Measurements from ENCODE around the gene SNPH. TPM values are rescaled to one million over a fixed set of nuclear protein-coding genes. Genes with fewer than 3 reads are reported as not detected.
A peak's percentile ranks its signal among the peaks of the same experiment; 100 is the strongest.

Gene SNPH
- total RNA-seq, 2 experiments from 2014 or later: 3.6 to 4.2 TPM

GRCh38 chr20:1298888-1299511 is 32.9 kb downstream of the SNPH start:
- Mint-ChIP-seq H3K36me3 (peaks cover 2% of the 10 kb centered on the region), H3K4me3 (no peak overlapping the region), H3K27ac (no peak overlapping the region), H3K27me3 (no peaks in the 10 kb centered on the region), H3K4me1 (peaks cover 26% of the 10 kb centered on the region), H3K9me3 (ENCODE audit: low read depth) (no peaks in the 10 kb centered on the region)
- CTCF ChIA-PET: interaction anchor here (0.6 kb wide), 1 partner anchor 138 kb away, joined by 3 read pairs; no protein-coding TSS in a partner anchor
- DNase-seq (no peak), ATAC-seq (no peak)

- H3K4me1 Mint-ChIP-seq: peaks cover 26% of the 10 kb centered on the region
- no peaks in the 10 kb centered on the region for H3K9me3 Mint-ChIP-seq (ENCODE audit: low read depth)
- peak; percentile 58 for DNase-seq
- peaks cover 2% of the 10 kb centered on the region for H3K36me3 Mint-ChIP-seq
- no peak overlapping the region for H3K27ac Mint-ChIP-seq
- no peak overlapping the region for H3K4me3 Mint-ChIP-seq
- no peaks in the 10 kb centered on the region for H3K27me3 Mint-ChIP-seq
- CTCF ChIA-PET: interaction anchor here (1.1 to 2.1 kb wide), 2 partner anchors 23 to 138 kb away, joined by 3 to 11 read pairs; no protein-coding TSS in a partner anchor
- no peak for ATAC-seq
These were observed 33.4 kb downstream of the SNPH start for GRCh38 chr20:1299522-1299921.

DNA sequence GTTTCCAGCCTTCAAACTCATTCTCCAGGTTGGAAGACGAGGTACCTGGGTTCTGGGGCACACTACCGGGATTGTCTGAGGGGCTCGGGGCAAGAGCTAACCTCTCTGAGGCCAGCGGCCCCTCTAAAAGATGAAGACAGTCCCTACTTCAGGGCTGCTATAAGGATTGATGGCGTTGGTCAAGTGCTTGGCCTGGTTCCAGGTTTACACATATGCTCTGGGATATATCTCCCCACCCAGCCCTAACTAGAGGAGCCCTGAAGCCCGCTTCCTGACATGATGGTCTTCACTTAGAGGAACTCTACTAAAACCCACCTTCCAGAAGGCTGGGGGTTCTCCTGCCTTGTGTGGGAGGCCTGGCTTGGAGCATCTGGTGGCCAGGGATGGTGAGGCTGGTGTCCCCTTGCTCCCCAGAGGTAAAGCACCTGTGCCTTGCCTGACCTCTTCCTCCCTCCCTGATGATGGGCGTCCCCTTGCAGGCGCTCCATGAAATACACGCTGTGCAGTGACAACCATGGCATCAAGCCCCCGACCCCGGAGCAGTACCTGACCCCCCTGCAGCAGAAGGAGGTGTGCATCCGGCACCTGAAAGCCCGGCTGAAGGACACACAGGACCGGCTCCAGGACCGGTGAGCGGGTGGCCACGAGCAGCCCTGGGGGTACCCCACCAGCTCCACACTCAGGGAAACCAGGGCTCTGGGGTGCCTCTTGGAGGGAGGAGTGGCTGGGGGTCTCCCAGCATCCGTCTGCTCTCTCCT is 34.2 kb downstream of the SNPH start:
- Mint-ChIP-seq H3K9me3 (ENCODE audit: low read depth) (no peaks in the 10 kb centered on the region), H3K4me1 (peaks cover 26% of the 10 kb centered on the region), H3K36me3 (peaks cover 2% of the 10 kb centered on the region), H3K27ac (peak overlapping the region; percentile 87), H3K4me3 (peak overlapping the region; percentile 5), H3K27me3 (no peaks in the 10 kb centered on the region)
- CTCF ChIA-PET: interaction anchor here (0.7 to 2.1 kb wide), 17 partner anchors 8 to 970 kb away, joined by 3 to 11 read pairs (median 4); partner anchors contain the start of genes NSFL1C and RAD21L1
- ATAC-seq (peak; percentile 7), DNase-seq (no peak)

GRCh38 chr20:1301031-1301529 is 35.0 kb downstream of the SNPH start:
- H3K27me3 Mint-ChIP-seq: no peaks in the 10 kb centered on the region
- CTCF ChIA-PET: interaction anchor here (0.7 to 2.1 kb wide), 19 partner anchors 8 to 971 kb away, joined by 3 to 11 read pairs (median 3); partner anchors contain the start of genes NSFL1C and RAD21L1
- ATAC-seq (peak; percentile 86), DNase-seq (peak; percentile 91)
- peaks cover 2% of the 10 kb centered on the region for H3K36me3 Mint-ChIP-seq
- H3K4me3 Mint-ChIP-seq: peak overlapping the region; percentile 68
- H3K27ac Mint-ChIP-seq: peak overlapping the region; percentile 87
- H3K9me3 Mint-ChIP-seq (ENCODE audit: low read depth): no peaks in the 10 kb centered on the region
- peaks cover 26% of the 10 kb centered on the region for H3K4me1 Mint-ChIP-seq

- Mint-ChIP-seq H3K27ac (no peak overlapping the region), H3K4me3 (no peak overlapping the region), H3K9me3 (ENCODE audit: low read depth) (no peaks in the 10 kb centered on the region), H3K4me1 (peaks cover 26% of the 10 kb centered on the region), H3K27me3 (no peaks in the 10 kb centered on the region), H3K36me3 (peaks cover 2% of the 10 kb centered on the region)
- peak; percentile 46 for DNase-seq
- peak; percentile 20 for ATAC-seq
- CTCF ChIA-PET: interaction anchor here (0.6 kb wide), 1 partner anchor 10 kb away, joined by 3 read pairs; no protein-coding TSS in a partner anchor
These were observed 36.8 kb downstream of the SNPH start for GRCh38 chr20:1302685-1303541.

DNA sequence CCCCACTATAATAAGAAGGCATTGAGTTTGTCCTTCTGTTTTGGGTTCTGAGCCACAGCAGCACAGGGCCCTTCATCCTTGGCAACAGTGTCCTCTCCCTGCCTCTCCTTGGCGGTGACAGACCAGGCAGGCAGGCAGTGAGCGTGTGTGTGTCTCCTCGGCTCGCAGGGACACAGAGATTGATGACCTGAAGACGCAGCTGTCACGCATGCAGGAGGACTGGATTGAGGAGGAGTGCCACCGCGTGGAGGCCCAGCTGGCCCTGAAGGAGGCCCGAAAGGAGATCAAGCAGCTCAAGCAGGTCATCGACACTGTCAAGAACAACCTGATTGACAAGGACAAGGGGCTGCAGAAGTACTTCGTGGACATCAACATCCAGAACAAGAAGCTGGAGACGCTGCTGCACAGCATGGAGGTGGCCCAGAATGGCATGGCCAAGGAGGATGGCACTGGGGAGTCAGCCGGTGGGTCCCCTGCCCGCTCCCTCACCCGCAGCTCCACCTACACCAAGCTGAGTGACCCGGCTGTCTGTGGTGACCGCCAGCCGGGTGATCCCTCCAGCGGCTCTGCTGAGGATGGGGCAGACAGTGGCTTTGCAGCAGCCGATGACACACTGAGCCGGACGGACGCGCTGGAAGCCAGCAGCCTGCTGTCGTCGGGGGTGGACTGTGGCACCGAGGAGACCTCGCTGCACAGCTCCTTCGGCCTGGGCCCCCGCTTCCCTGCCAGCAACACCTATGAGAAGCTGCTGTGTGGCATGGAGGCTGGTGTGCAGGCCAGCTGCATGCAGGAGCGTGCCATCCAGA is 38.8 kb downstream of the SNPH start:
- Mint-ChIP-seq H3K4me1 (peaks cover 16% of the 10 kb centered on the region), H3K27ac (no peak overlapping the region), H3K36me3 (peaks cover 2% of the 10 kb centered on the region), H3K4me3 (no peak overlapping the region), H3K9me3 (ENCODE audit: low read depth) (no peaks in the 10 kb centered on the region), H3K27me3 (no peaks in the 10 kb centered on the region)
- no peak for ATAC-seq
- CTCF ChIA-PET: no interaction called here
- DNase-seq: no peak

DNA sequence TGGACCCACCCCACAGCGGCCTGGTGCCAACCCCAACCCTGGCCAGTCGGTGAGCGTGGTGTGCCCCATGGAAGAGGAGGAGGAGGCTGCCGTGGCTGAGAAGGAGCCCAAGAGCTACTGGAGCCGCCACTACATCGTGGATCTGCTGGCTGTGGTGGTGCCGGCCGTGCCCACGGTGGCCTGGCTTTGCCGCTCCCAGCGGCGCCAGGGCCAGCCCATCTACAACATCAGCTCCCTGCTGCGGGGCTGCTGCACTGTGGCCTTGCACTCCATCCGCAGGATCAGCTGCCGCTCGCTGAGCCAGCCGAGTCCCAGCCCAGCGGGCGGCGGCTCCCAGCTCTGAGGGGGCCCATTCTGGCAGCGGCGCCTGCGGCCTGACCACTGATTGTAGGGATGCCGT is 39.6 kb downstream of the SNPH start:
- Mint-ChIP-seq H3K27me3 (no peaks in the 10 kb centered on the region), H3K4me3 (no peak overlapping the region), H3K27ac (no peak overlapping the region), H3K9me3 (ENCODE audit: low read depth) (no peaks in the 10 kb centered on the region), H3K4me1 (peaks cover 8% of the 10 kb centered on the region), H3K36me3 (peaks cover 2% of the 10 kb centered on the region)
- DNase-seq: no peak
- ATAC-seq: no peak
- CTCF ChIA-PET: no interaction called here

DNA sequence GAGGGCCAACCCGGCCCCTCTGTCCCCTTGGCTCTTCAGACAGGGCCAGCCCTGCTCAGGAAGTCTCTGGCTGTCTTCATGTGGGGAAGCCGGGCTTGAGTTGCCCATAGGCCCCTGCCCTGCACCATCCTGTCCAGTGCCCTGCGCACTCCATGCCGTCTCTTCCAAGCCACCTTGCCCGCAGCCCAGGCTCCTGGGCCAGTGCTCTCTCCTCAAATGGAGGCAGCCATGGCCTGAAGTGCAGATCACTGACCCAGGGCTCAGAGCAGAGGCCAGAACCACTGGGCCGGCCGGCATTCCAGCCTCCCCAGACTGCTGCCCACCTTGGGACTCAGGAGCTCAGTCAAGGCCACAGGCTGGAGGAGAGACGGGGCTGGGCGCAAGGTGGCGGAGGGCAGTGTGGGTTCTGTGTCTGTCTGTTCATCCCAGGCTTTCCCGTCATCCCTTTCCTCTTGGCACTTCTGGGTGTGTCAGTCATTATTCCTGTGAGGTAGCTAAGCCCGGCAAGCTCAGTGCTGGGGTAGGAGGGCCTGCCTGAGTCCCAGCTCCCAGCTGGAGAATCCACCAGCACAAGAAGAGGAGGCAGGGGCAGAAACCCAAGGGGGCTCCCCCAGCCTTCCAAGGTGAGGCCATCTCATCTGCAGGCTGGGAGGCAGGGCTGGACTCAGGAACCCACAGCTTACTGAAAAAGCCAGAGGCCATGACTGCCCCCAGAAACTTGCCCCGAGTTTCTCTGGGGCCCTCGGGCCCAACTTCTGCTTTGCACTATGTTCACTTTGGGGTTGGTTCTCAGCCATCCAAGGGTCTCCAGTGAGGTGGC is 40.4 kb downstream of the SNPH start:
- no peaks in the 10 kb centered on the region for H3K36me3 Mint-ChIP-seq
- H3K27me3 Mint-ChIP-seq: no peaks in the 10 kb centered on the region
- H3K4me3 Mint-ChIP-seq: no peak overlapping the region
- H3K9me3 Mint-ChIP-seq (ENCODE audit: low read depth): no peaks in the 10 kb centered on the region
- no peaks in the 10 kb centered on the region for H3K4me1 Mint-ChIP-seq
- H3K27ac Mint-ChIP-seq: no peak overlapping the region
- ATAC-seq: no peak
- CTCF ChIA-PET: interaction anchor here (1.0 kb wide), 1 partner anchor 130 kb away, joined by 3 read pairs; no protein-coding TSS in a partner anchor
- DNase-seq: no peak

- no peak for DNase-seq
- H3K27ac Mint-ChIP-seq: no peak overlapping the region
- H3K4me3 Mint-ChIP-seq: no peak overlapping the region
- ATAC-seq: no peak
- CTCF ChIA-PET: interaction anchor here (1.0 kb wide), 1 partner anchor 129 kb away, joined by 3 read pairs; no protein-coding TSS in a partner anchor
- H3K36me3 Mint-ChIP-seq: no peaks in the 10 kb centered on the region
- no peaks in the 10 kb centered on the region for H3K4me1 Mint-ChIP-seq
- no peaks in the 10 kb centered on the region for H3K9me3 Mint-ChIP-seq (ENCODE audit: low read depth)
- H3K27me3 Mint-ChIP-seq: no peaks in the 10 kb centered on the region
These were observed 41.1 kb downstream of the SNPH start for GRCh38 chr20:1307171-1307570.

- H3K4me1 Mint-ChIP-seq: no peaks in the 10 kb centered on the region
- no peak overlapping the region for H3K4me3 Mint-ChIP-seq
- H3K27me3 Mint-ChIP-seq: no peaks in the 10 kb centered on the region
- H3K36me3 Mint-ChIP-seq: no peaks in the 10 kb centered on the region
- CTCF ChIA-PET: interaction anchor here (1.3 to 1.5 kb wide), 2 partner anchors 128 to 131 kb away, joined by 4 read pairs; no protein-coding TSS in a partner anchor
- no peak for ATAC-seq
- no peak for DNase-seq
- H3K9me3 Mint-ChIP-seq (ENCODE audit: low read depth): no peaks in the 10 kb centered on the region
- no peak overlapping the region for H3K27ac Mint-ChIP-seq
These were observed 41.5 kb downstream of the SNPH start for GRCh38 chr20:1307571-1307971.

GRCh38 chr20:1308067-1308701 is 42.1 kb downstream of the SNPH start:
- Mint-ChIP-seq H3K4me1 (no peaks in the 10 kb centered on the region), H3K36me3 (no peaks in the 10 kb centered on the region), H3K27ac (no peak overlapping the region), H3K4me3 (no peak overlapping the region), H3K27me3 (no peaks in the 10 kb centered on the region), H3K9me3 (ENCODE audit: low read depth) (no peaks in the 10 kb centered on the region)
- CTCF ChIA-PET: interaction anchor here (1.3 to 1.5 kb wide), 2 partner anchors 128 to 130 kb away, joined by 4 read pairs; no protein-coding TSS in a partner anchor
- ATAC-seq: no peak
- no peak for DNase-seq

Measured in activated CD8-positive, alpha-beta memory T cell treated with anti-CD3 and anti-CD28 coated beads, Interleukin-2, amount 10 ng/mL, durations not matched to agents 7 days and 5 days (primary cell).